GM06990 (cell line): ENCODE results near the gene ERCC2.

Experiments used
- DNase-seq: peaks from one replicate; pipeline ENCODE4 v3.0.0-alpha.2; 2011; ENCODE audit not compliant: insufficient read length; ENCODE audit errors: extremely low read depth
- H3K27me3 ChIP-seq: replicated peaks from 2 replicates; pipeline ENCODE4 v1.6.0; 2011; ENCODE audit warnings: low read length; ENCODE audit not compliant: control insufficient read depth, insufficient read depth
- H3K36me3 ChIP-seq: 2 replicates; pipeline ENCODE4 v1.5.1; 2011; ENCODE audit warnings: low read length; ENCODE audit not compliant: control insufficient read depth, insufficient read depth
- H3K4me3 ChIP-seq: replicated peaks from 2 replicates; pipeline ENCODE4 v1.5.1; 2011; ENCODE audit warnings: low read depth, mild to moderate bottlenecking, control low read depth, low read length
- CTCF ChIP-seq: IDR thresholded peaks from 2 replicates; pipeline ENCODE4 v1.5.1; 2011; ENCODE audit warnings: low read length, control low read depth, mild to moderate bottlenecking, inconsistent platforms; ENCODE audit not compliant: insufficient read depth, poor library complexity, severe bottlenecking

The ERCC2 gene

GRCh38 chr19:45376045-45376724 is 5.8 kb upstream of the ERCC2 start:
- no peak for TF ChIP-seq CTCF
- no peak overlapping the region for H3K4me3 ChIP-seq
- DNase-seq, result no peak

DNA sequence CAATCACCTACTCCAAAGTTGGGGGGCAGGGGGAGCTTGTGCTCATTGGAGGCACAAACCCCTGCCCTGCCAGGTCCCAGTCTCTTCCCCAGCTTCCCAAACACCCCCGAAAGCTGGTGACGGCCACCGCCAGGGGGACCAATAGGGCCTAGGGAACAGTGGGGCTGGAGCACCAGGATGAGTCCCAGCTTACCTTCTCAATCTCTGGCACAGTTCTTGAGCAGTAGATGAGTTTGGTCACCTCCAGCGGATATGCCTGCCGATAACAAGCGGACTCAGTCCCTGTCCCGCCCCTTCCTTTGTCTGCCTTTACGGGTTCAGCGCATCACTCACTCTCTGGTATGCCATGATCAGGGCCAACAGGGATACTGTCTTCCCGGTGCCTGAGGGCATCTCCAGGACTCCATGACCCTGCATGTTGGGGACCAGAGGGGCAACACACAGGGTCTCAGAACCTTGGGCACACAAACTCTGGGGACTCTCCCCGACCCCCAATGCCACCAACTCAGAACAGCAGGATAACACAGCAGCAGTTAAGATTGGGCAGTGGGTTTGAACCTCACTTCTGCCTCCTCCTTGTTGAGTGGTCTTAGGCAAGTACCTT is 1.5 kb downstream of the ERCC2 start:
- Histone ChIP-seq H3K4me3 (no peak overlapping the region), H3K36me3 (peaks cover 5% of the 10 kb centered on the region), H3K27me3 (no peaks in the 10 kb centered on the region)
- DNase-seq, result no peak
- no peak for TF ChIP-seq CTCF

More at GRCh38 chr19:45376045-45376724, 5.8 kb upstream of the ERCC2 start:
- no peaks in the 10 kb centered on the region for H3K27me3 ChIP-seq
- no peaks in the 10 kb centered on the region for H3K36me3 ChIP-seq

DNA sequence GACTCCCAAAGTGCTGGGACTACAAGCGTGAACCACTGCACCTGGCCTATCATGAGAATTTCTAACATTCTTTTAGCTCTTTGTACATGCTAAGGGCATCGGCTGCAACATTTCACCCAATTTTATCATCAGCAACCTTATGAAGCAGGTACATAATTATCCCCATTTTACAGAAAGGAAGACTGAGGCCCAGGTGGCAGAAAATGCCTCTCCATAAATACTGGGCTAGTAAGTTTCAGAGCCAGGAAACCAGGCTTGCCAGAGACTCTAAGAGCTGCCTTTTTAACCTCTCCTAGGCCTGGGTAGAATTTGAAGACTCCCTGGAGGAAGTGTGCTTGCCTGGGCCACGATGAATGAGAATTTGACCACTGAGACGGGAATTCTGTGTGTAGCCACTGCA is 2.2 kb downstream of the ERCC2 start:
- TF ChIP-seq CTCF, result no peak
- no peak for DNase-seq
- no peak overlapping the region for H3K4me3 ChIP-seq
- H3K27me3 ChIP-seq, result no peaks in the 10 kb centered on the region
- peaks cover 5% of the 10 kb centered on the region for H3K36me3 ChIP-seq

- TF ChIP-seq CTCF, result no peak
- no peak for DNase-seq
- Histone ChIP-seq H3K4me3 (no peak overlapping the region), H3K36me3 (peaks cover 18% of the 10 kb centered on the region), H3K27me3 (no peaks in the 10 kb centered on the region)
Observed at GRCh38 chr19:45364696-45365095, 5.7 kb downstream of the ERCC2 start.

DNA sequence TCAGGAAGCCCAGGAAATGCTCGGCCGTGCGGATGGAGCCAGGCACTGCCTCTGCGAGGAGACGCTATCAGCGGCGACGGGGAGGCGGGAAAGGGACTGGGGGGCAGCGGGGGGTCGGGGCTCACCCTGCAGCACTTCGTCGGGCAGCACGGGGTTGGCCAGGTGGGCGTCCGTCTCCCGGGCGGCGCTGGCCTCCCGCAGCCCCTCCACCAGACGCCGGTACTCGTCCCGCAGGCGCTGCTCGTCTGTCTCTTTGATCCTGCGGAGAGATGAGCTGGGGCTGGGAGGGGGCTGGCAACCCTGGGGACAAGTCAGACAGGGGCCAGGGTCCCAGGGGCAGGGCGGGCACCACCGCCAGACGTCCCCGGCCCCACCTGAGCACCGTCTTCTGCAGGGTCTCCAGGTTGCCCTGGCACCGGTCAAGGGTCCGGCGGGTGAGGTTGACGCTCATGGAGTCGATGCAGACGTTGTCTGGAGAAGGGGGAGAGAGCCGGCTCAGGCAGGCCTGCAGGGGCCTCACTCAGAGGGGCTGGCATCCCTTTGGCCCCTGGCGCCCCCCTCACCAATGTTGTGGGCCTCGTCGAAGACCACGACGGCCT is 6.4 kb downstream of the ERCC2 start:
- no peak for DNase-seq
- H3K27me3 ChIP-seq, result no peaks in the 10 kb centered on the region
- H3K36me3 ChIP-seq, result peaks cover 18% of the 10 kb centered on the region
- H3K4me3 ChIP-seq, result no peak overlapping the region
- TF ChIP-seq CTCF, result no peak
